ENCODE results near the gene CRIP3.
"Not testable (repeated sequence)": the region's sequence is repeated elsewhere in the genome, so short reads cannot be mapped to it uniquely, and the experiment has no call there.

CRIP3 gene

DNA sequence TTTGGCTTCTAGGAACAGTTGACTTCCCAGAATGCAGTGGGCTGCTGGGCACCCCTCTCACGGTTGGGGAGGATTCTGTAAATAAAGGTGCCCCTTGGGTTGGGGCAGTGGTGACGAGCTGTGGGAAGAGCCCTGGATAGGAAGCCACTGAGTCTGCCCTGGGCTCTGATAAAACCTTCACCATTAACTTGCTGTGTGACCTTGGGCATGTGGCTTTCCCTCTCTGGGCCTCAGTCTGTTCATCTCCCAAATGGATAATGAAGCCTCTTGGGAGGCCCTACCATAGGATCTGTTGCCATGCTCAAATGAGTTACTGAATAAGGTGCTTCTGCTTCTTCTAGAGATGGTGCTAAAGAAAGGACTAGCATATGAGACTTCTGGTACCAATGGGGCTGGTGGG lies 3.7 kb downstream of the CRIP3 start:
- no peak for DNase-seq

DNA sequence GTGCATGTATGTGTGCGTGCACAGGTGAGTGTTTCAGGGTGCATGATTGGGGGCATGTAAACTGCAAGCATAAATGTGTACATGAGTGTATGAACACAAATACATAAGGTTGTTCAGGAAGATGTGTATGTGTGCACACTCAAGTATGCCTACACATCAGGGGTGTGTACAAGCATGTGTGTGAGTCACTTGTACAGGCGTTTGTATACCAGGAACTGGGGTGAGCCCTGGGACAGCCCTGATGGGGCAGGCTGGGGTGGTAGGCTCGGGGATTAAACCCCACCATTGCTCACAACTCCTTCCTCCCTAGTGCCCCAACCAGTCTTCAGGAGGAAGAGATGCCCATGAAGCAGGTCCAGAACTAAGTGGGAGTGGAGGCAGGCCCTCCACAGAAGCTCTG lies 4.3 kb downstream of the CRIP3 start:
- no peak for DNase-seq

DNA sequence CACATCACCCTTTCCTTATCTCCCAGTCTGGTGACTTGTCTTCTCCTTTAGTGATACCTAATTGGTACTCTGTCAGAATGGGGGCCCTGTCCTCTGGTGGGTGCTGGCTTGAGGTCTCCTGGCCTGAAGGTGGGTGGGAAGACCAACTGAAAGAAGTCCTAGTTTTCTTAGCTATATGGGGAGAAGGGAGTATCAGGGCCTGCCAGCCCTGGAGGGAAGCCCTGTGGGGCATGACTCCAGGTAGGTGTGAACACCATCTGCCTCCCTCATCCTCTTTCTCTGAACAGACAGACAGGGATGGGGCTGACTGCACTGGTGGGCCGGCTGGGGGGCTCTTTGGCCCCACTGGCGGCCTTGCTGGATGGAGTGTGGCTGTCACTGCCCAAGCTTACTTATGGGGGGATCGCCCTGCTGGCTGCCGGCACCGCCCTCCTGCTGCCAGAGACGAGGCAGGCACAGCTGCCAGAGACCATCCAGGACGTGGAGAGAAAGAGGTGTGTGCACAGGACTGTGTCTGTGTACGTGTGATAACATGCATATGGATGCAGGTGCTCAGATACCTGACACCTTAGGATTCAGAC lies 4.8 kb downstream of the CRIP3 start:
- no peak for DNase-seq

DNA sequence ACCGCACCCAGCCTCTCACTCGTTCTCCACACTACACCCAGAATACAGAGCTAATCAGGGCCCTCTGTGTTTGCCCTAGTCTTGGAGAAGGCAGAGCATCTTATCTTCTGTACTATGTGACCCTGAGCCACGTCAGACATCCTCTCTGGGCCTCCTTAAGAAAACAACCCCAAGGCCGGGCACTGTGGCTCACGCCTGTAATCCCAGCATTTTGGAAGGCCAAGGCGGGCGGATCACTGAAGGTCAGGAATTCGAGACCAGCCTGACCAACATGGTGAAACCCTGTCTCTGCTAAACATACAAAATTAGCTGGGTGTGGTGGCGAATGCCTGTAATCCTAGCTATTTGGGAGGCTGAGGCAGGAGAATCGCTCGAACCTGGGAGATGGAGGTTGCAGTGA lies 5.6 kb downstream of the CRIP3 start:
- DNase-seq: not testable (repeated sequence)

DNA sequence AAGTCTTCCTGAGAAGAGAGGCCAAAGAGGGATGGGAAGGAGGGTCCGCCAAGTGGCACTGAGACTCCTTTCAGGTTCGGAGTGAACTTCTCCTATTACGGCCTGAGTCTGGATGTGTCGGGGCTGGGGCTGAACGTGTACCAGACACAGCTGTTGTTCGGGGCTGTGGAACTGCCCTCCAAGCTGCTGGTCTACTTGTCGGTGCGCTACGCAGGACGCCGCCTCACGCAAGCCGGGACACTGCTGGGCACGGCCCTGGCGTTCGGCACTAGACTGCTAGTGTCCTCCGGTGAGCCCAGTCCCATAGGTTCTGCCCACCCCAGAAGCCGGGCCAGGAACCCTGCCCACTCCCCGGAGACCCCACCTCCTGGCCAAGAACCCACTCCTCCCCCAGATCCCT lies 6.5 kb downstream of the CRIP3 start:
- DNase-seq: no peak

DNA sequence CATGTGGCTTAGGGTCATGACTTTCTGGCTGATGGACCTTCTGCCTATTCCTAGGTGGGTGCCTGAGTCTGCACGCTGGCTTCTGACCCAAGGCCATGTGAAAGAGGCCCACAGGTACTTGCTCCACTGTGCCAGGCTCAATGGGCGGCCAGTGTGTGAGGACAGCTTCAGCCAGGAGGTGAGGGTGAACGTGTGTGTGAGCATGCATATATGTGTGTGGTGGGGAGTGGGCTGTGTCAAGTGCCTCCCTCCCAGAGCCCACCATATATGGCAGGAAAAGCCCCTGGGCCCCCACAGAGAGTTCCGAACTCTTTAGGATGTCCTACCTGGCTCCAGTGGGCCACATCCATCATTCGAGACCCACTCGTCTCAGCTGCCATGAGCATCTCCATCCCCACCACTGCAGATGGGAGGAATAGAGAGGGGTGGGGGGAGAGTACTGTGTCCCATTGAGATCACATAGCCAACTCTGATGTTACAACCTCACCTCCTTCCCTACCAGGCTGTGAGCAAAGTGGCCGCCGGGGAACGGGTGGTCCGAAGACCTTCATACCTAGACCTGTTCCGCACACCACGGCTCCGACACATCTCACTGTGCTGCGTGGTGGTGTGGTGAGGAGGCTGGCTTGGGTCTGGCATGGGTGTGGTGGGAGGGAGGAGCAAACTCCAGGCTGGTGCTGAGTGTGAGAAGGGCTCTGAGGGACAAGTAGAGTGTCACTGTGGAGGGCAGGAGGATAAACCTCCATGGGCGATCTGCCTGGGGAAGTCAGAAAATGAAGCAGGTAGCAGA lies 7.3 kb downstream of the CRIP3 start:
- no peak for DNase-seq

DNA sequence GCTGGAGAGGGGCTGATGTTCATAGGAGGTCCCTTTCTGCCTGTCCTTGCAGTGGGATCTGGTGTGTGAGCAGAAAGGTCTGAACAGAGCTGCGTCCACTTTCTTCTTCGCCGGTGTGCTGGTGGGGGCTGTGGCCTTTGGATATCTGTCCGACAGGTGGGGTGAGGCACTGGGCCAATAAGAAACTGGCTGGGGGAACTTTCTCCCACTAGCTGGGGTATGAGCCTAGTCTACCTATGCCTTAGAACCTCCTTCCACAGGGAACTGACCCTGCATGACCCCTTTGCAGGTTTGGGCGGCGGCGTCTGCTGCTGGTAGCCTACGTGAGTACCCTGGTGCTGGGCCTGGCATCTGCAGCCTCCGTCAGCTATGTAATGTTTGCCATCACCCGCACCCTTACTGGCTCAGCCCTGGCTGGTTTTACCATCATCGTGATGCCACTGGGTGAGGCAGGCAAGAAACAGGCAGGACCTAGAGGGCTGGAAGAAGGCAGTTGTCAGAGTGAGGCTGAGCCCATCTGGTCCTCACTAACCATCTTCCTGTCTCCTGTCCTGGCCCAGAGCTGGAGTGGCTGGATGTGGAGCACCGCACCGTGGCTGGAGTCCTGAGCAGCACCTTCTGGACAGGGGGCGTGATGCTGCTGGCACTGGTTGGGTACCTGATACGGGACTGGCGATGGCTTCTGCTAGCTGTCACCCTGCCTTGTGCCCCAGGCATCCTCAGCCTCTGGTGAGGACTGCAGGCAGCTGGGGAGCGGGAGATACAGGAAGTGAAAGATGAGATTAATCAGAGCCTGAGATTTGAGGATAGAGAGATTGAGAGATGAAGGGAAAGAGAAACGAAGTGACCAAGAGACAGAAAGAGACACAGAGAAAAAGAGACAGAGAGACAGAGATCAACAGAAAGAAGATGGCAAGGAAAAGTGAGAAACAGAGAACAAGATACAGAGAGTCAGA lies 9.0 kb downstream of the CRIP3 start:
- no peak for DNase-seq

DNA sequence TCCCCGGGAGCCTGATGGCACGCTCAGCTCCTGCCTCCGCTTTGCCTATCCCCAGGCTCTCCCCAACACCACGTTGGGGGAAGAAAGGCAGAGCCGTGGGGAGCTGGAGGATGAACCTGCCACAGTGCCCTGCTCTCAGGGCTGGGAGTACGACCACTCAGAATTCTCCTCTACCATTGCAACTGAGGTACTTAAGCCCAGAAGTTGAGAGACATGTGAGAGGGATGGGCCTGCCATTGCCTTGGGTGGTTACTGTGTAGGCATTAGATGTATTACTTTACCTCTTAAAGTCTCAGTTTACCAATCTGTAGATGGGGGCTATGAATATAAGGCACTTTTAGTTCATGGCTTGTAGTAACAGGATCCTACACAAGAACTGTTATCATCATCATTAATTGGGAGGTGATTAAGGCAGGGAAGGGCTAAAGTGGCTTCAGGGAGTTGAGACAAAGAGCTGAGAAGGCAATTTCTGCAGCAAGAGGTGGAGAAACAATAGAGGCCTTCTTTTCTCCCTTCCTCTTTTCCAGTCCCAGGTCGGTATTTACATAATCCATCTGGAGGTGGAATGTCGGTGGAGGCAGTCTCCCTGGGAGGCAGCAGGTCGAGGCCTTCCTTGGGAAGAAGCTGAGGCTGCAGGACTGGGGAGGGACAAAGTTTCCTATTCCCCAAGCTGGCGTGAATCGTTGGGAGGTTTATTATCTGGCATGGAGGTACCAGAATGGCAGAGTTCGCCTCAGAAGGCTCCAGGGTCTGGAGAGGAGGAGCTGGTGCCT lies 9.9 kb downstream of the CRIP3 start:
- no peak for DNase-seq

DNA sequence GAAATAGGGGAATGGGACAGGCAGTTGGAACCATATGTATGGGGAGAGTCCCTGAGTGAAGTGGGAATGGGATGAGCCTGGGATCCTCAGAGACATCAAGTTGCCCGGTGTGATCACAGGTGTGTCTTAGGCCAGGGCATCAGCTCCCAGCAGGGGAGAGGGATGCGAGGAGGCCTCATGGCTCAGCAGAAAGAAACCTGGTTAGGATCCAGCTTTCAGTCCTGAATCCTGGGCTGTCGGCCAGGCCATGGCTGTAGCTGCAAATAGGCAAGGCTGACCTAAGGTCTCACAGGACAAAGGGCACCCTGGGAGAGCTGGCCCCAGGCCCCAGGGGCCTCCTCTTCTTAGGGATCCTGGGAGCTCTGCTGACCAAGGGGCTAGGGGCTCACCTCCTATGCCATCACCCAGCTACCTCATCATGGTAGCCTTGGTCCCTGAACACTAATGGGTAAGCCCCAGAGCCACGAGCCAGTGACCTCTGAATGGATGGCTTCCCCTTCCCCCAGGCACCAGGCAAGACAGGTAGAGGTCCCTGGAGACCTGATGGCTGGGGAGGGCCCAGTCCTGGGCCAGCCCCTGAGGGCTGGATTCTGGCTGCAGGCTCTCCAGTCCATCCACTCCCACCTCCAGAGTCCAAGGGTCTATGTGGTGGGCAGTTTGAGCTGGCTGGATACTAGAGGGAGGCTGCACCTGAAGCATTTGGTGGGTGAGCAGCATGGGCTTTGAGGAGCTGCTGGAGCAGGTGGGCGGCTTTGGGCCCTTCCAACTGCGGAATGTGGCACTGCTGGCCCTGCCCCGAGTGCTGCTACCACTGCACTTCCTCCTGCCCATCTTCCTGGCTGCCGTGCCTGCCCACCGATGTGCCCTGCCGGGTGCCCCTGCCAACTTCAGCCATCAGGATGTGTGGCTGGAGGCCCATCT lies 10.7 kb downstream of the CRIP3 start, which contains the start of gene SLC22A7:
SLC22A7 (plus strand) TSS at position 617 of the 921 bp plus-strand sequence; CDS start at position 716, 99 bp downstream.
- DNase-seq: no peak

DNA sequence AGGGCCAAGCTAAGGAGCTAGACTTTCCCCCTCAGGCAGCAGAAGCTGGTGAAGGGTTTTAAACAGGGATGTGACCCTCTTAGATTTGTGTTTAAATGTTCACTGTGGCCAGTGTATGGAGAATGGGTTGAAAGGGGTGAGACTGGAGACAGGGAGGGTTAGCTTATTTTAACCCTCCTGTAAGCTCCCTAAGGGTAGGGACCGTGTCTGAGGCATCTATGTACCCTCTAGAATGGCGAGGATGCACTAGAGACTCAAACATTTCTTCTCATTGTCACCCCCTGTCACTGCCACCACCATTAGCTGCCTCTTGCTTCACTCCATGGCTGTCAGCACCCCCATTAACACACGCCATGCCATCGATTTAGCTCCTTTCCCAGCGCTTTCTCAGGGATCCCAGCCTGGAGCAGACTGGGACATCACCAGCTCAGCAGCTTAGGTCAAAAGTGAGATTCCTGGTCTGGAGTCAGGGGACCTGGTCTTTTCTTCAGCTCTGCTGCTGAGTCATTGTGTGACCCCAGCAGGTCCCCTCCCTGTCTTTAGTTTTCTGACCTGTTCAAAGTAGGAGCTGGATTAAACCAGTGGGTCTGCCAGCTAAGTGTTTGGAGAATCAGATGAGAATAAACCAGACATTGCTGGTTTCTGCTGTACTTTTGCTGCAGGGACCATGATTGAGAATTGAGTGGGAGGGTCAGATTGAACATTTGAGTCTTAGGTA lies 11.7 kb downstream of the CRIP3 start:
- no peak for DNase-seq

DNA sequence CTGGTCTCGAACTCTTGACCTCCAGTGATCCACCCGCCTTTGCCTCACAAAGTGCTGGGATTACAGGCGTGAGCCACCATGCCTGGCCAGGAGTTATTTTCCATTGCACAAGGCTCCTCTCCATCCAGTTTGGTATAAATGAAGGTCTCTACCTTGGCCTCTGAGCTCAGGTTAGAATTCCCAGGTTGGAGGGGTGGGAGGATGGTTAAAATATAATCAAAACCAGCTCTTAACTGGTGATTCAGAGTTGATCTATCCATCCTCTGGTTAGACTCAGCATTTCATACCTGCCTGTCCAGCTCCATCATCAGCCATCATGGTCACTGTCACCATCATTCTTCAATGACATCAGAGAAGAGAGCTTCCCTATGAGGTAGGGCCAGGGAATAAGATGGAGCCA lies 13.2 kb downstream of the CRIP3 start:
- DNase-seq: no peak

DNA sequence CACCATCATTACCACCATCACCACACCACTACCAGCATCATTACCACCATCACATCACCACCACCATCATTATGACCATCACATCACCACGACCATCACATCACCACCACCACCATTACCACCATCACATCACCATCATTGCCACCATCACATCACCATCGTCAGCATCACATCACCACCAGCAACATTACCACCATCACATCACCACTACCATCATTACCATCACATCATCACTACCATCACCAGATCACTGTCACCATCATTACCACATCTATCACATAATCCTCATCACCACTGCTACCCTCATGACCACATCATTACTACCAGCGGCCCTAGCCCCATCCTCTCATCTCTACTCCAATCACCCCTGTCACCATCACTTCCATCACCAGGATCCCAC lies 14.1 kb downstream of the CRIP3 start:
- DNase-seq: no peak

DNA sequence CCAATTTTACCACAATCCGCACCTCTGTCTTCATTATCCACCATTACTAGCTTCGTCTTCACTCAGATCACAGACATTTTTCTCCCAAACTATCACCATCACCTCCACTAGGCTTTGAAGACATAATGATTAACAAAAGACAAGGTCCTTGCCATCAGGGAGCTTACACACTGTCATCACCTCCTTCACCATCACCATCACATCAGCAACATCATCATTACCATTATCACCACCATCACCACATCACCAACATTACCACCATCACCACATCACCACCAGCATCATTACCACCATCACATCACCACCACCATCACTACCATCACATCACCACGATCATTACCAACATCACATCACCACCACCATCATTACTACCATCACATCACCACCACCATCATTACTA lies 14.9 kb downstream of the CRIP3 start:
- no peak for DNase-seq

DNA sequence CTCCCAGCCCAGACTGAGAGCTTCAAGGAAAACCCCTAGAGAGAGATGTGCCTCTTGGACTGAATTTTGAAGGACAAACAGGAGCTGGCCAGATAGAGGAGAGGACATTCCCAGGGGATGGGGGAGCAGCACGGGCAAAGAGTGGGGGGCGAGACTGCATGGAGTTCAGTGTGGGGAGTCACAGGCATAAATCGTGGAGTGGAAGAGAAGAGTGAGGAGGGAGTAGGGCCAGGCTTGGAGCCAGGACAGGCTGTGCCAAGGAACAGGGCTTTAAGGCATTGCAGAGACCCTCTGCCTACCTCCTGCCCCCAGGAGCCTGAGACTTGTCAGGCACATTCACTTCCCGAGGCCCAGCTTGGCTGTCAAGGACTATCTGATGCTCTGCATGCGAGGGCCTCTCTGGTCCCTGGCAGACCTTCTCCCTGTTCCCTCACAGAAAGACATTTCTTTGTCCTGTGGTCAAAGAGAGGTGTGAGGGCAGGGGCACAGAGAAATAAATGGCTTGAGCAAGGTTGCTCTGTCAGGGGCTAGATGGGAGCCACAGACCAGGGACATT lies 15.8 kb downstream of the CRIP3 start:
- DNase-seq: no peak

DNA sequence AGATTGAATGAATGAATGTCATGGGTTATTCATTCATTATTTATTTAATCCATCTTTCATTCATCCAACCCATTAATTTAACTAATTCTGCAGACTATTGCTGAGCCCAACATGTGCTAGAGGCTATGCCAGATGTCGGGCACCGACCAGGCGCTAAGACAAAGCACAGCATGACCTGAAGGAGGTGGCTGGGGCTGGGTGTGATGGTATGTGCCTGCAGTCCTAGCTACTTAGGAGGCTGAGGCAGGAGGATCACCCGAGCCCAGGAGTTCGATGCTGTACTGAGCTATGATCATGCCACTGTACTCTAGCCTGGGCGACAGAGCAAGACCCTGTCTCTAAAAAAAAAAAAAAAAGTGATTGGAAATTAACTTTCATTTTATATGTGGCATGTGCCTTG lies 16.3 kb downstream of the CRIP3 start:
- no peak for DNase-seq

DNA sequence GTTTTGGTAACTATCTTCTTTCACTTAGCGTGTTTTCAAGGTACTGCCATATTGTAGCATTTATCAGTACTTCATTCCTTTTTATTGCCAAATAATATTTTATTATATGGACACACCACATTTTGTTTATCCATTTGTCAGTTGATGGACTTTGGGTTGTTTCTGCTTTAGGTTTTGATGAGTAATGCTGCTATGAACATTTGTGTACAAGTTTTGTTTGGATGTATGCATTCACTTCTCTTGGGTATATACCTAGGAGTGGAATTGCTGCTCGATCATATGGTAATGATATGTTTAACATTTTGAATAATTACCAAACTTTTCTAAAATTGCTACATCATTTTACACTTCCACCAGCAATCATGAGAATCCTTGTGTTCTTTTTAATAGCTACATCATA lies 16.9 kb downstream of the CRIP3 start:
- DNase-seq: no peak

DNA sequence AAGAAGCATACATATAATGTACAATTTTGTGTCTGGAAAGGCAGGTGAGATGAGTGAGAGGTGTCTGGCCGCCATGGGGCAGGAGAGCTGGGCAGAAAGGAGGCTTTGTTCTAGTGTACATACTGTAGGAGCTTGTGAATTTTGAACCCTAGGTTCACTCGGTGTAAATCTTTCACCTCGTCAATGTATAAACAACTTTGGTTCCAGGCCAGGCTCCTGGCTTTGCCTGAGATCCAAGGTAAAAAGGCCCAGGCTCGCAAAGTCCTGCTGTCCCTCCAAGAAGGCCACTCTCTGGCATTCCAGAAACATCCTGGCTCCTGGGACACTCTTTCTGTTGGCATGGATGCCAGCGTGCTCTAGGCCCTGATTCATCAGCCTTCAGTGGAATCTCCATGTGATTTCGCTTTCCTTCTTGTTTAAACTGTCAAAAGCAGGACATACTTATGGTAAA lies 17.7 kb downstream of the CRIP3 start:
- DNase-seq: no peak

DNA sequence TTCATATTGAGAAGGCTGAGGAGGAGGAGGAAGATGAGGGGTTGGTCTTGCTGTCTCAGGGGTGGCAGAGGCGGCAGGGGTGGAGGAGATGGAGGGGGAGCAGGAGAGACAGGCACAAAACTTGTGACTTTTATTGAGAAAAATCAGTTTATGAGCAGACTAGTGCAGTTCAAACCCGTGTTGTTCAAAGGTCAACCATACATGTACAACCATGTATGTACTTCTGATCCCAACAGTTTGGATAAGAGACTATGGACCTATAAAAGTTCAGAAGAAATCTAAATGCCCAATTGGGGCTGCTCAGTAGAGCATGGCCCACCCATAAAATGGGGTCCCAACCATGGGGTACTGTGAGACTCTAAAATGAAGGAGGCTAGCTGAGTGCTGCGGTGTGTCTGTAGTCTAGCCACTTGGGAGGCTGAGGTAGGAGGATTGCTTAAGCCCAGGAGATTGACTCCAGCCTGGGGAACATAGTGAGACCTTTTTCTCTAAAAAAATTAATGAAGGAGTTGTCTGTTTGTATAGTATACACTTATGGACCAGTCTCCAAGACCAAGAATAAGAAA lies 18.2 kb downstream of the CRIP3 start:
- no peak for DNase-seq

DNA sequence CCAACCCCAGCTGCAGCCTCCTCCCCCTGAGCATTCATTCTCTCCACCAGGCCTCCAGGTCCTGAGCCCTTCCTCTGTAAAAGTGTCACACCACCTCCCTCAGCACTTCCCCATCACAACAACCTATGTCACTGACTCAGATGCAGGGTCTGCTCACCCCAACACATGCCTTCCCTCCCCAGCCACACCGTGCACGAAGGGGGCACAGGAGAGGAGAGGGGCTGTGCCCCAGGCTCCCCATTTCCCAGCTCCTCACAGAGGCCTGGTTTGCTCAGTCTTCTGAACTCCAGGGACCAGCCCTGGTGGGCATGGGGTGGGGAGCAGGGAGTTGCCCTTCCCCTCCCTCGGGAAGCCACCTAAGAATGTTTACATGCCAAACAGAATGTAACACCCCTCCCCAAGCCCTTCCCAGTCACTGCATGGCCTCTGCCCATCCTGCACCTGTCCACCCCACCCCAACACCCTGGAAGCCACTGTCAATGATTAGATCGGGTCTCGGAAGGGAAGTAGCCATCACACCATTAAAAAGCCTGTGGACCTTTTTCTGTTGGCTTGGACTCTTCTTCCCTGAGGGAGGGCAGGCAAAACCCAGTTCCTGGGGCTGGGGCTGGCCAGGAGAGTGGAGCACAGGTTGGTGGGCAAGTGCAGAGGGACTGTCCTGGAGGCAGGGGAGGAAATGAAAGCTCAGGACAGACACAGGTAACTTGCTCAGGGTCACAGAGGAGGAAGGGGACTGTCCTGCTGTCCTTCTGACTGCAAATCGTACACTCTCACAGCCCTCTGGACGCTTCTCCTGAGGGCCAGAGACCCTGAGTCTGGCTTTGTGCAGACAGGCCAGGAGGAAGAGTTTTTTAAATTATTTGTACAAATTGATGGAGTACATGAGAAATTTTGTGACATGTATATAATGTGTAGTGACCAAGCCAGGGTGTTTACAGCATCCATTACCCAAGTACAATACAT lies 20.6 kb downstream of the CRIP3 start:
- no peak for DNase-seq
